ENCODE measurements around the gene NPTN. TPM values are rescaled to one million over a fixed set of nuclear protein-coding genes. Genes with fewer than 3 reads are reported as not detected.

The NPTN gene
- total and polyA plus RNA-seq, 11 donors = 89.3 to 264 (median 197) TPM

GRCh38 chr15:73617913-73618312 is 15.3 kb downstream of the NPTN start:
- Histone ChIP-seq H3K4me3 (no peak overlapping the region), H3K4me1 (peaks cover 0 to 73% (median 47%) of the 10 kb centered on the region in 12 donors), H3K27me3 (no peaks in the 10 kb centered on the region), H3K36me3 (no peaks in the 10 kb centered on the region), H3K27ac (no peak overlapping the region), H3K9me3 (no peaks in the 10 kb centered on the region)
- intact Hi-C loops (cut with DNase I) = no loop called here
- 69 to 74% (median 72%) methylated on average over 5 of the region's 5 CpGs for WGBS, 4 donors
- DNase-seq (no peak), ATAC-seq (no peak)
- TF ChIP-seq CTCF (IDR thresholded peaks at IDR 0.05) = no peak
- TF ChIP-seq POLR2A (IDR thresholded peaks at IDR 0.05) = no peak

DNA sequence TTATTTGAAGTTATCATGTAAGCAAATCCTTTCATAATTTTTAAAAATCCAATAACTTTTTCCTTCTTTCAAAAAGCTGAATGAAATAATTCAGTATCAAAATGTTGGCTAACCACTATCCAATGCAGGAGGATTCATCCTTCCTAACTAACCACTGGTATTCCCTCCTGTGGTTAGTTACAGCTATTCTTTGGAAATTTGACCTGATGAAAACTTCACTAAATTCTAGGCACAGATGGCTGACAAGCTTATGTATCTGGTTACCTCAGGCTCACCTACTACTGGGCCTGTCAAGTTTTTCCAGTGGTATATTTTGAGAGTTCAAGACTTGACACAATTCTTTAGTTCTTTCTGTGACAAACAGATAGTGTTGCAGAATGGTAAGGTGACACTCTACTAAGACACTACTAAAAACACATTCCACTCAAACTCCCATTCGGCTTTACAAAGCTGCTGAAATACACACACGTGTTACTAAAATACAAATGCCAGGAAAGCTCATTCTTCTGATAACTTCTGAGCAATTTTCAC is 15.8 kb downstream of the NPTN start:
- ATAC-seq = no peak
- DNase-seq = no peak
- Histone ChIP-seq H3K36me3 (no peaks in the 10 kb centered on the region), H3K27ac (no peak overlapping the region), H3K4me3 (no peak overlapping the region), H3K9me3 (no peaks in the 10 kb centered on the region), H3K27me3 (no peaks in the 10 kb centered on the region), H3K4me1 (peaks cover 0 to 70% (median 46%) of the 10 kb centered on the region in 12 donors)
- TF ChIP-seq CTCF (IDR thresholded peaks at IDR 0.05) (no peak), POLR2A (IDR thresholded peaks at IDR 0.05) (no peak)
- WGBS, 4 donors = 52 to 64% (median 60%) methylated on average over 2 of the region's 2 CpGs
- intact Hi-C loops (cut with DNase I) = no loop called here

GRCh38 chr15:73608941-73609340 is 24.2 kb downstream of the NPTN start:
- Histone ChIP-seq H3K9me3 (no peaks in the 10 kb centered on the region), H3K27me3 (no peaks in the 10 kb centered on the region), H3K36me3 (no peaks in the 10 kb centered on the region), H3K4me1 (peaks cover 6 to 91% (median 55%) of the 10 kb centered on the region in 12 donors), H3K4me3 (no peak overlapping the region), H3K27ac (peak overlapping the region in 2 of 12 donors; percentile 11 to 24)
- TF ChIP-seq CTCF (IDR thresholded peaks at IDR 0.05) = no peak
- no peak for TF ChIP-seq POLR2A (IDR thresholded peaks at IDR 0.05)
- ATAC-seq (peak in 1 of 4 donors; percentile 15), DNase-seq (no peak)
- WGBS, 4 donors = 49 to 57% (median 56%) methylated on average over 2 of the region's 2 CpGs
- intact Hi-C loops (cut with DNase I) = no loop called here

DNA sequence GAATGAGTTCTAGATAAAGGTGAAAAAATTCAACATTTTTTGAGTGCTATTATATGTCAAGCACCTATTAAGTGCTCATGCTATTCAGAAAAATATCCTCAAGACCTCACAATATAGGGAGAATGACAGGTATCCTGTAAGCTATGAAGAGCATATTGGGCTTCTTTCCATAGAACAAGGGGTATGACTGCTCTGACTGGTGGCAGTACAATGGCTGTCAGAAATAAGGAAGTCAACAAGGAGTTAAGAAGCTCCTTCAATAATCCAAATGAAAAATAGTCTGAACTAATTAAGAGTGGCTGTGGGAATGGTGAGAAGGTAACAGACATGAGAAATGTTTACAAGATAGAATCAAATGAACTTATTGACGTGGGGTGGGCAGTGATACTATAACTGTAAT is 24.7 kb downstream of the NPTN start:
- Histone ChIP-seq H3K4me3 (no peak overlapping the region), H3K27ac (peak overlapping the region in 2 of 12 donors; percentile 11 to 24), H3K27me3 (no peaks in the 10 kb centered on the region), H3K36me3 (no peaks in the 10 kb centered on the region), H3K4me1 (peaks cover 6 to 93% (median 60%) of the 10 kb centered on the region in 12 donors), H3K9me3 (no peaks in the 10 kb centered on the region)
- ATAC-seq (peak in 1 of 4 donors; percentile 15), DNase-seq (no peak)
- TF ChIP-seq POLR2A (IDR thresholded peaks at IDR 0.05) (no peak), CTCF (IDR thresholded peaks at IDR 0.05) (no peak)
- intact Hi-C loops (cut with DNase I) = no loop called here
- 69 to 93% (median 78%) methylated on average over 1 of the region's 1 CpG for WGBS, 4 donors
